Activated CD8-positive, alpha-beta memory T cell treated with anti-CD3 and anti-CD28 coated beads, Interleukin-2, amount 50 U/mL, for 4 hours (primary cell): ENCODE results near the gene TRIM8.

ENCODE experiments used
- DNase-seq: peaks from one replicate; pipeline ENCODE4 v3.0.0-alpha.2; 2020

TRIM8 gene

GRCh38 chr10:102705531-102705930 lies 61.3 kb downstream of the TRIM8 start:
- no peak for DNase-seq
